Skeletal muscle cell (primary cell): Measurements from ENCODE around the gene C12orf60.

Experiments
- DNase-seq: peaks from one replicate; pipeline ENCODE4 v3.0.0-alpha.2; 2010; ENCODE audit warnings: low read depth
- H3K4me3 ChIP-seq: 2 replicates; pipeline ENCODE4 v1.5.1; 2011; ENCODE audit warnings: low read depth, mild to moderate bottlenecking, control low read depth, low read length, moderate library complexity

The C12orf60 gene

DNA sequence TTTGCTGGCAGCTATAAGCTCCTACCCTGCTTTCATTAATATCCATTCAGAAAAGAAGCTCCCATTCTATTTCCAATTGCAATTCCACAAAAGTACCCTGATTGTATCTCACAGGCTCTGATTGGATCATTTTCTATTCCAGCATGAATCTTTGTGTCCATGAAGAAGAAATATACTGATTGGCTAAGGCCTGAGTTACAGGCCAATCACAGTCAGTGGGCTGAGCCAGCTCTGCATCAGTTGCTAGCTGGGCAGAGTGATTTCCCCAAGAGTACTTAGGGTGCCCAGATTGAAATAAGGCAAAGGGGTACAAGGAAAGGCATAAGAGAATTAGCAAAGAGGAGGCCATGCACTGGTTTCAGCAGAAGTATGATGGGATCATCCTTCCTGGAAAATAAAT lies 25.4 kb downstream of the C12orf60 start:
- DNase-seq = no peak
- H3K4me3 ChIP-seq = no peak overlapping the region

DNA sequence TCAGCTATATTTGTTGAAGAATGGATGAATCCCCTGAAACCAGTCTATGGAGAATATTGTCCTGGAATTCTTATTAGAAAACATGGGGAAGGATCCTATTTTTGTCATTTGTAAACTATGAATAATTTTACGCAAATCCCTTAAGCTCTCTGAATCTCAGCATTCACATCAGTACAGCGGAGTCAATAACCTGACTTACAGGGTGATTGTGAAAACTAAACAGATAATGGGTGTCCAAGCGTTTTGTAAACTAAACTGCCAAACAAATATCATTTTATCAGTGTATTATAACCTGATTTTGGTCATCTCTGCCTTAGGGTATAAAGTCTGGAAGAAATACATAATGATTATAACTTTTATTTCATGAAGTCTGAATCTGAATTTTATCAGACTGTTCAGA lies 29.9 kb downstream of the C12orf60 start:
- H3K4me3 ChIP-seq = no peak overlapping the region
- DNase-seq = no peak

DNA sequence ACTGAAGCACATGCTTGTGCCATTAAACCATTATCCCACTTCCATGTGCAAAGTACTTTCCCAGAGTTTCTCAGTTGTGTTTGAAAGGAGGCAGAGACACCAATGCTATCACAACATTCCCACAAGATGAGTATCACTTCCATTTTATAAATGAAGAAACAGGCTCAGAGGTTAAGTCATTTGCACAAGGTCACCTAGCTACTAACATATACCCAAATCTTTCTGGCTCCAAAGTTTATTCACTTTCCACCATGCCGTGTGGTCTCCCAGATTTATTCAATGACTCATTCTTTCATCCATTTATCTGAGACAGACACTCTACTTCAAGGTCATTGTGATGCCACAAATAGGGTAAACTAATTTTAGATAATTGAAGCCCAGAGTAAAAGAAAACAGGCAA lies 30.5 kb downstream of the C12orf60 start:
- no peak for DNase-seq

DNA sequence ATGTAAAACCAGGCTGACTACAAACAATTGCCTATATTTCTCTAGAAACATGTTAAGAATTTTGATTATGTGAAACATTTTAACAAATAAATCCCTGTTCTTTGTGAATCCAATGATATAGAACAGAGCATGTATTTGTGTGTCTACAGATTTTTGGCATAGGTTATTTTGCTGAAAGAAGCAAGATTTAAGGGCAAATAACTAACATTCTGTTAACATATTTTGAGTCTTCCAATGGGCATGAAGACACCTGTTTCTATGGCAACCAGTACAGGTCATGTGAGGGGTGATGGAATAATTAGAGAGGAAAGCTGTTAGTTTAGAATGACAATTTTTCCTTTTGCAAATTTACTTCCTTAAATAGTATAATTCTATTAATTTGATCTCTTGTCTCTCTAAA lies 31.0 kb downstream of the C12orf60 start:
- no peak overlapping the region for H3K4me3 ChIP-seq
- no peak for DNase-seq

More for the DNA sequence above, 30.5 kb downstream of the C12orf60 start:
- H3K4me3 ChIP-seq = no peak overlapping the region

DNA sequence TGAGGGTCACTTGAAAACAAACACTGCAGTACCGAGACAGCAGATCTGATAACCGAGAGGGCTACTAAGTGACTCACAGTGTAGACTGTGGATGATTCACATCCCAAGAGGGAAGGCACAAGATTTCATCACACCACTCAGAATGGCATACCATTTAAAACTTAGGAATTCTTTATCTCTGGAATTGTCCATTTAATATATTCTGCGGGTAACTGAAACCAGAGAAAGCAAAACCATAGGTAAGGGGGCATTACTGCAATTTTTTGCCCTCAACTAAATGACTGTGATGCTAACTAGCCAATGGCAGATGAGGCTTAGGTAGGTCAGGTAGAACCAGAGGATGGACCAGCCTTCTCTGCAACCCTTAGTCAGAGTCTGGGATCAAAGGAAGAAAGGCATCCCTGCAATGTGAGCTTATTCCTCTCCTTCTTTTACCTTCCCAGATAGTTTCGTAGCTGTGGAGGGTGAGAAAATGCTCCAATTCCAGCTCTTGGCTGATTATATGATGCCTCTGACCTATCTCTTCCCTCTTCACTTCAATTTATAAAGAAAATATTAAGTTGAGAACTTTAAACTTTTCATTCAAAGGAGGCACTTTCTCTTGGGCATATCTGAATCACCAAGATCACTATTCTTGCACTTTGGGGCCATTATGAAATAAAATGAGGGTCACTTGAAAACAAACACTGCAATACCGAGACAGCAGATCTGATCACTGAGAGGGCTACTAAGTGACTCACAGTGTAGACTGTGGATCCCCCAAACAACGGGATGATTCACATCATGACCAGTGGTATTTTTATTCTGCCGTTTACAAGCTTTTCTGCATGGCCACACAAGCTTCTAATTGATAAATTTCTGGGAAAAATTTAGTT lies 33.1 kb downstream of the C12orf60 start:
- no peak overlapping the region for H3K4me3 ChIP-seq
- DNase-seq = peak; percentile 67

- no peak overlapping the region for H3K4me3 ChIP-seq
- no peak for DNase-seq
Measured at GRCh38 chr12:14839262-14839661, 35.8 kb downstream of the C12orf60 start.

DNA sequence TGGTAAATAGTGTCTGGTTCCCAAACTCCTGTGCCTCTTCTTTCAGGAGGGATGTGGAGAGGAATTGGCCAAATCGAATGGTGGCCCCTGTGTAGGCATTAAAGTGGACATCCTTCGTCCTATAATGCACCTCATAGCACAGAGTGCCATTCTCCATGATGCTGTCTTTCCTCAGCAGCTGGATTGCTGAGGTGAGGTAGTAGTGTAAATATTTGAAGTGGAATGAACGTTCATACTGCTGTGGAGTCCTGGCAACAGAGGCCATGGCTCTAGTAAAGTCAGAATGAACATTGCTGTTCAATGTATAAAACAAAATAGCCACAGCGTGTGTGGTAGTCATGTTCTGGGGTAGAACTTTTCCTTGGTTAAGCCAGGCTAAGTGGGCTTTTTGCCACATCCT lies 37.1 kb downstream of the C12orf60 start:
- DNase-seq = no peak
- H3K4me3 ChIP-seq = no peak overlapping the region

DNA sequence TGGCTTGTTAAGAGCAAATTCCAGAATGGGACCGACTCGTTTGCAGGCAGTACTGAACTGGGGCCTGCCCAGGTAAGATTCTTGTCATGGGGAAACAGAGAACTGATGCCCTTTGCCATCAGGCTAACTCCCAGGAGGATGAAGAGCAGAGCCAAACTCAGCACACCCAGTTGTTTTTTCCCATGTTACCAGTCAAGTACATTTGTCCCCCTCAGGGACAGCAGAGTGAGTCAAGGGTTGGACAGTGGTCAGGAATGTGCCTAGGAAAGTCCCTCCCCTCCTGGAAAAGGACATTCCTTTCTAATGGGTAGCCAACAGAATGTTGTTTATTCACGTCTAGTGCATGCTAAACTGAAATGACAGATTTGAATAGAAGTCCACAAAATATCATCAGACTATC lies 38.3 kb downstream of the C12orf60 start:
- no peak for DNase-seq

GRCh38 chr12:14842315-14842714 lies 38.8 kb downstream of the C12orf60 start:
- DNase-seq = no peak
- H3K4me3 ChIP-seq = no peak overlapping the region

More for the DNA sequence above, 38.3 kb downstream of the C12orf60 start:
- H3K4me3 ChIP-seq = no peak overlapping the region

- no peak for DNase-seq
- no peak within 1 kb of the TSS for H3K4me3 ChIP-seq
Measured at GRCh38 chr12:14843425-14843887, 40.0 kb downstream of the C12orf60 start, which contains the start of gene ART4. TSS of gene ART4 (minus strand) at chr12:14843526. CDS start at chr12:14843113, 413 bp downstream.

DNA sequence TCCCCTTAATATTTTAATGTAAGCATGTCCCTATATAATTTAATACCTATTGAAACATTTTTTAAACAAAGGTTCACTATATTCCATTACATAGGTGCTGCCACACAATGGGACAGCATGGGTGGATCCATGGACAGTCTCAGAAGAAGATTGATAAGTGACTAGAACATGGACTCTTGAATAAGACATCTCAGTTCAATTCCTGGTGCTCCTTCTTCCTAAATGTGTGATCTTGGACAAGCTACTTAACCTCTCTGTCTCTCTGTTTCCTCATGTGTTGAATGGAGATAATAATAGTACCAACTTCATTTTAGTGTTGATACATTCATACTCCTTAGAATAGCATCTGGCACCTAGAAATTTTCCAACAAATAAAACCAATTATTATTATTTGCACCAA lies 40.9 kb downstream of the C12orf60 start:
- H3K4me3 ChIP-seq = no peak overlapping the region
- DNase-seq = no peak

- no peak overlapping the region for H3K4me3 ChIP-seq
- no peak for DNase-seq
Measured at GRCh38 chr12:14845350-14845750, 41.9 kb downstream of the C12orf60 start.

DNA sequence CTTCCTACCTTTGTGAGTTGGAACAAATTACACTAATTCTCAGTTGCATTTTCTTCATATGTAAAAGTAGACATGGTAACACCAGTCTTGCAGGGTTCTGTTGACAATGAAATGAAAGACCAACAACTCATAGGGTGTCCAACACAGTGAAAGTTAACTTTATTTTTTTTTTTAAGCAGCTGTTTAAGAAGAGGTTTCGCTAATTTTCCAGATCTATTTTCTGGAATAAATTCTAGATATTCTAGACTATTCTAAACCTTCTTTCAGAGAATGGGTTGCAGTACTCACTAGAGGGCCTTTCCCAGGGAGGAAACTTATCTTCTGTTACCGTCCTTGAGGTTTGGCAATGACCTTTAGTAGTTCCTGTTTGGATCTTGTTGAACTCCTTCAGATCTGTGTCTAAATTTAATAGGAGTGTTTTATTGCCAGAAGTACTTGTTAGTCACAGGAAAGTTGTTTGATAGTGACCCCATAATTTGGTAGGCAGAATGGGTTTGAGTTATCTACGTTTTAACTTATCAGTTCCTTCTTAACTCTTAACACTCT lies 42.6 kb downstream of the C12orf60 start:
- DNase-seq = no peak
- H3K4me3 ChIP-seq = no peak overlapping the region

- no peak overlapping the region for H3K4me3 ChIP-seq
- no peak for DNase-seq
Measured at GRCh38 chr12:14846876-14847580, 43.6 kb downstream of the C12orf60 start.

DNA sequence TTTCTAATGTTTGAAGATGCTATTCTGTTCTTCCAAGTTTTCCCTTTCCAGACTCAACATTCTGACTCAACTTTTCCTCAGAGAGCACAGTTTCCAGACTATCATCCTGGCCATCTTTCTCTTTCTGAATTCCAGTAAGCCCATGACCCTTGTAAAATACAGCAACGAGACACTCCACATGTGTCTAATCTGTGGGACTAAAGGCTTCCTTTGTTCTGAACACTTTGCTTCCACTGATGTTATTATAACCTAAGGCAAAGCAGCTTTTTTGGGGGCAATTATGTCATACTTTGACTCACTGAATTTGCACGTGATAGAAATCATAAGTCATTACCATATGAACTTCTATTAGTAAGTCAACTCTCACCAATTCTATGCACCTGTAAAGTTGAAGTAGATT lies 46.2 kb downstream of the C12orf60 start:
- H3K4me3 ChIP-seq = no peak overlapping the region
- DNase-seq = no peak

DNA sequence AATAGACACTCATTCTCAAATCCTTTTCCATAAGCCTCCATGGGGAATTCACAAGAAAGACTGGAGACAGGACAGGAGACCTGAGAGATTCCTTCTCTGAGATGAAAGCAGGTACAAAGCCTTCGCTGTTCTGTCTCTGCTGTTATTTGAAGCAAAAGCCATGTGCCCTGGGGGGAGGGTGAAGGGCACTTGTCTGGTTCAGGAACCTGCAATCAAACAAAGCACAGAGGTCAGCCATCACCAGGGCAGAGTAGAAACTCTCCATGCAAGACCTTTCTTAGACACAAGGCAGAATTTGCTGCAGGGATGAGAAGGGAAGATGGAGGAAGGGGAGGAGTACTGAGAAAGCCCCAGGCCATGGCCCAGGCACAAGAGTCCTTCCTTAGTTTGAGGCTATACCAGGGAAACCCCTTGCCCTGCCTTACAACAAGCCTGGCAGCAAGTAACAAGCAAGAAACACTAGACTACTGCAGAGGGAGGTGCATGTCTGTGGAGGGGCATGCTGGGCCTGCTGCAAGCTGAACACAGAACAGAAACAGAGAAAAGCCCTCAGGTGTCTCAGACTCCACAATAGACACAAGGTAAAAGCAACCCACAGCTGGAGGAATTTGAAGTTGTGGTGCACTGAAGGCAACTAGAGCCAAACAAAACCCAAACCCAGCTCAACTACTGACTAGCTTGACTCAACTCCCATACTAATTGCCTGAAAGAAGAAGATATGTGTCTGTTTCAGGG lies 47.6 kb downstream of the C12orf60 start:
- DNase-seq = no peak

DNA sequence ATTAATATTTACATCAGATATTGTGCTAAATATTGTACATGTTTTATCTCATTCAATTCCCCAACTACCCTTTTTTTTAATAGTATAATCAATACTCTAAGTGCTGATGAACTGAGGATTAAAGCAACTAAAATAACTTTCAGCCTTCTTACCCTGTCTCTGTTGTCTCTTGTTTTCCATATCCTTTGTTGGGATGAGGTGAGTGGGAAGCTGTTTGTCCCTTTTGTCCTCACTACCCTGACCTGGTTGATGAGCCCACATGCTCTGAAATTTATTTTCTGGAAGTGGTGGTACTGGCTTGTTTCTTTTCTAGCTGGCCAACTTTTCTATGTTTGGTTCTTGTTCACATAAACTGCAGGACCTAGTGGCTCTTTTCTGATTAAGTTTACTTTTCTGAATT lies 49.4 kb downstream of the C12orf60 start:
- DNase-seq = no peak

More for the DNA sequence above, 47.6 kb downstream of the C12orf60 start:
- no peak overlapping the region for H3K4me3 ChIP-seq

GRCh38 chr12:14853961-14854360 lies 50.5 kb downstream of the C12orf60 start:
- no peak overlapping the region for H3K4me3 ChIP-seq
- DNase-seq = no peak

More for the DNA sequence above, 49.4 kb downstream of the C12orf60 start:
- H3K4me3 ChIP-seq = no peak overlapping the region

- DNase-seq = no peak
Measured at GRCh38 chr12:14854586-14855183, 51.2 kb downstream of the C12orf60 start.

More at GRCh38 chr12:14854586-14855183, 51.2 kb downstream of the C12orf60 start:
- no peak overlapping the region for H3K4me3 ChIP-seq
